Activated T-helper 1 cell treated with anti-CD3 and anti-CD28 coated beads, Interleukin-12 subunit alpha, Interleukin-12 subunit beta, Interleukin-2, Interleukin-4 antibody, amounts not matched to agents 30 ng/mL and 10 ng/mL and 1 ng/mL, durations not matched to agents 14 hours and 24 hours and 36 hours (primary cell): ENCODE results near the gene DZIP3. TPM values are rescaled to one million over a fixed set of nuclear protein-coding genes. Genes with fewer than 3 reads are reported as not detected.

ENCODE experiments used
- DNase-seq: peaks from one replicate; pipeline ENCODE4 v3.0.0; 2021; ENCODE audit warnings: low spot score
- H3K27ac Mint-ChIP-seq: one replicate; pipeline ENCODE4 v1.8.0; 2021; ENCODE audit warnings: mild to moderate bottlenecking, mixed read lengths
- H3K27me3 Mint-ChIP-seq: one replicate; pipeline ENCODE4 v1.8.0; 2022; ENCODE audit warnings: mild to moderate bottlenecking, moderate library complexity, mixed read lengths; ENCODE audit not compliant: insufficient read depth
- H3K36me3 Mint-ChIP-seq: one replicate; pipeline ENCODE4 v1.8.0; 2021; ENCODE audit warnings: low read depth, mixed read lengths
- H3K4me1 Mint-ChIP-seq: one replicate; pipeline ENCODE4 v1.8.0; 2021; ENCODE audit warnings: low read depth, mixed read lengths
- H3K4me3 Mint-ChIP-seq: one replicate; pipeline ENCODE4 v1.8.0; 2021; ENCODE audit warnings: mild to moderate bottlenecking, moderate library complexity, mixed read lengths
- H3K9me3 Mint-ChIP-seq: one replicate; pipeline ENCODE4 v1.8.0; 2021; ENCODE audit warnings: mixed read lengths
- intact Hi-C: fragments of 100-400 bp; cut with micrococcal nuclease; formaldehyde crosslinking; loops from one replicate; pipeline ENCODE4 v1.15.1; 2024
- total RNA-seq: library from RNA; stranded (reverse); gene quantifications from 2 replicates; pipeline ENCODE4 v1.2.3, GENCODE V29; 2022

Gene DZIP3
- total RNA-seq, 1 donor from 2014 or later: 5.2 TPM

DNA sequence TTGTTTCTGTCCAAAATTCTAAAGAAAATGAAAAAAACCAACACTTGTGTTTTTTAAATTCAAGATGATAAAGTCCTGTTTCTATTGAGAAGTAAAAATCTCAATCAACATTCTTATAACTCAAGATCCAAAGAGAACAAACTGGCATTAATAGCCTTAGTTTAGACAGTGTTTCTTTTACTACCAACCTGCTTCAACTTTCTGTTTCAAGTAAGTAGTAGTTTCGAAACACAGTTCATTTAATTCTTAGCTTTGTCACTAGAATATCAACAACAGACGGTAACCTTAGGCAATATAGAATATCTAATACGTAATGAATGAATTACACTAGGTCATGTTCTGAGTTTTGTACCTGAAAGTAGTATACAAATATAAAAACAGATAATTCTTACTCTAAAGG is 24.0 kb upstream of the DZIP3 start:
- no peaks in the 10 kb centered on the region for H3K9me3 Mint-ChIP-seq
- H3K36me3 Mint-ChIP-seq: peaks cover 44% of the 10 kb centered on the region
- no peak overlapping the region for H3K4me3 Mint-ChIP-seq
- H3K27me3 Mint-ChIP-seq: no peaks in the 10 kb centered on the region
- peaks cover 20% of the 10 kb centered on the region for H3K4me1 Mint-ChIP-seq
- no peak for DNase-seq
- intact Hi-C loops: loop anchor here (2.0 kb wide), 1 partner anchor 19 kb away; no protein-coding TSS in a partner anchor
- no peak overlapping the region for H3K27ac Mint-ChIP-seq

GRCh38 chr3:108566599-108566998 is 22.9 kb upstream of the DZIP3 start:
- no peak for DNase-seq
- H3K9me3 Mint-ChIP-seq: no peaks in the 10 kb centered on the region
- peaks cover 40% of the 10 kb centered on the region for H3K36me3 Mint-ChIP-seq
- H3K4me1 Mint-ChIP-seq: peaks cover 20% of the 10 kb centered on the region
- no peak overlapping the region for H3K27ac Mint-ChIP-seq
- intact Hi-C loops: no loop called here
- no peaks in the 10 kb centered on the region for H3K27me3 Mint-ChIP-seq
- no peak overlapping the region for H3K4me3 Mint-ChIP-seq

GRCh38 chr3:108569336-108569735 is 20.2 kb upstream of the DZIP3 start:
- no peaks in the 10 kb centered on the region for H3K27me3 Mint-ChIP-seq
- H3K4me3 Mint-ChIP-seq: no peak overlapping the region
- no peaks in the 10 kb centered on the region for H3K9me3 Mint-ChIP-seq
- no peak for DNase-seq
- no peak overlapping the region for H3K27ac Mint-ChIP-seq
- peaks cover 41% of the 10 kb centered on the region for H3K36me3 Mint-ChIP-seq
- H3K4me1 Mint-ChIP-seq: peaks cover 20% of the 10 kb centered on the region
- intact Hi-C loops: loop anchor here (2.0 kb wide), 1 partner anchor 15 kb away; no protein-coding TSS in a partner anchor

- H3K36me3 Mint-ChIP-seq: peaks cover 36% of the 10 kb centered on the region
- intact Hi-C loops: no loop called here
- H3K4me1 Mint-ChIP-seq: peaks cover 13% of the 10 kb centered on the region
- DNase-seq: no peak
- no peak overlapping the region for H3K4me3 Mint-ChIP-seq
- no peaks in the 10 kb centered on the region for H3K9me3 Mint-ChIP-seq
- no peaks in the 10 kb centered on the region for H3K27me3 Mint-ChIP-seq
- no peak overlapping the region for H3K27ac Mint-ChIP-seq
These were observed 11.5 kb upstream of the DZIP3 start for GRCh38 chr3:108578064-108578463.

- Mint-ChIP-seq H3K27me3 (no peaks in the 10 kb centered on the region), H3K9me3 (no peaks in the 10 kb centered on the region), H3K4me1 (peaks cover 66% of the 10 kb centered on the region), H3K36me3 (peaks cover 15% of the 10 kb centered on the region), H3K4me3 (peak overlapping the region; percentile 94), H3K27ac (peak overlapping the region; percentile 95)
- intact Hi-C loops: loop anchor here (2.0 to 10.0 kb wide), 11 partner anchors 16 to 1216 kb away; partner anchors contain the start of genes BBX, CD47, HHLA2 and IFT57
- DNase-seq: no peak
These were observed 921 bp upstream of the DZIP3 start for GRCh38 chr3:108588601-108589000.

DNA sequence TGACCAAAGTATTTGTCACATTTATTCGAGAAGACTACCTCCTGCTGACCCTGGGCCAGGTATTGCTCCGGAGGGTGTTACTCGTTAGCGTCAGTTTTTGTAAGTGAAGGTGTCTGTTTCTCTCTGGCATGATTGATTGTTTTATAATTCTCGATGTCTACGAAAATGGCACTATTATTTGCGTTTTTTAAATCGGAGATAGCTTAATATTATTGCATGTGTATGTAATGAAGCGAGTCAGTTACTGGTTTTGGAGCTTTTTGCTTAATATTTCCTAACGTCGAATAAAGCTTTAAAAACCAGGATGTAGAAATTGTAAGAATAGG is 439 bp downstream of the DZIP3 start:
- Mint-ChIP-seq H3K36me3 (peaks cover 15% of the 10 kb centered on the region), H3K4me3 (peak overlapping the region; percentile 94), H3K27me3 (no peaks in the 10 kb centered on the region), H3K4me1 (peaks cover 60% of the 10 kb centered on the region), H3K9me3 (no peaks in the 10 kb centered on the region), H3K27ac (peak overlapping the region; percentile 95)
- intact Hi-C loops: loop anchor here (1.0 to 10.0 kb wide), 14 partner anchors 9 to 1215 kb away; partner anchors contain the start of genes BBX, CD47, HHLA2 and IFT57
- DNase-seq: no peak

- intact Hi-C loops: no loop called here
- Mint-ChIP-seq H3K36me3 (peaks cover 11% of the 10 kb centered on the region), H3K4me3 (peak overlapping the region; percentile 94), H3K4me1 (peaks cover 55% of the 10 kb centered on the region), H3K27me3 (no peaks in the 10 kb centered on the region), H3K27ac (peak overlapping the region; percentile 95), H3K9me3 (no peaks in the 10 kb centered on the region)
- no peak for DNase-seq
These were observed 938 bp downstream of the DZIP3 start for GRCh38 chr3:108590460-108590859.

DNA sequence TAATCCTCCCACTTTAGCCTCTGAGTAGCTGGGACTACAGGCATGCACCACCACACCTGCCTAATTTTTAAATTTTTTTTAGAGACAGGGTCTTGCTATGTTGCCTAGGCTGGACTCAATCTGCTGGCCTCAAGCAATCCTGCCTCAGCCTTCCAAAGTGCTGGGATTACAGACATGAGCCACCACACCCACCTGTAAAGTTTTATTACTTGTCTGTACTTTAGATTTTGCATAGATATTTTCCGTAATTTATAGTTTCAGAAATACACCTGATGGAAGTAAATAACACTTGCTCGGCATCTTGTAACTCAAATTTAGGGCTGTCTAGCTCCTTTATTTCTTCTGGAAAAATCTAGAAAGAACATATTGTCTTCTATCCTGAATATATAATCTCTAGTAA is 5.8 kb downstream of the DZIP3 start:
- no peak for DNase-seq
- intact Hi-C loops: no loop called here
- no peak overlapping the region for H3K27ac Mint-ChIP-seq
- H3K27me3 Mint-ChIP-seq: no peaks in the 10 kb centered on the region
- H3K36me3 Mint-ChIP-seq: peaks cover 3% of the 10 kb centered on the region
- H3K4me3 Mint-ChIP-seq: no peak overlapping the region
- H3K9me3 Mint-ChIP-seq: no peaks in the 10 kb centered on the region
- H3K4me1 Mint-ChIP-seq: peaks cover 29% of the 10 kb centered on the region

DNA sequence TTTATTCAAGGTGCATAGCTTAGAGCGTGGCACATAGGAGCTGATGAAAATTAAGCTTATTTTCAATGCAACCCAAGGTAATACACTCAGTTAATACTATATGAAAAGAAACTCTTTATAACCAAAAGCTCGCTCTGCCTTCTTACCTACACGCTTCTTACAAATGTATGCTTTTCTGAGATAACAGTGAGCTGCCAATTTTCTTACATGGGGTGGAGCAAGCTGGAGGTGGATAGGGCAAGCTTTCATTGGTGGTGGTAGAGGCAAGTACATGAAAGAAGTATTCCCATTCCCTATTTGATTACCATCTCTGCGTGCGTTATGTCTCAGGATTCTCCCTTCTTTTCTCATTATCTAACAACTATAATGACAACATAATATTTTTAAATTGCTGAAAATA is 8.9 kb downstream of the DZIP3 start:
- DNase-seq: no peak
- Mint-ChIP-seq H3K27ac (no peak overlapping the region), H3K4me1 (peaks cover 30% of the 10 kb centered on the region), H3K4me3 (no peak overlapping the region), H3K27me3 (no peaks in the 10 kb centered on the region), H3K9me3 (peaks cover 5% of the 10 kb centered on the region), H3K36me3 (peaks cover 3% of the 10 kb centered on the region)
- intact Hi-C loops: no loop called here

- Mint-ChIP-seq H3K36me3 (peaks cover 3% of the 10 kb centered on the region), H3K4me1 (peaks cover 44% of the 10 kb centered on the region), H3K9me3 (peaks cover 5% of the 10 kb centered on the region), H3K4me3 (no peak overlapping the region), H3K27ac (no peak overlapping the region), H3K27me3 (no peaks in the 10 kb centered on the region)
- no peak for DNase-seq
- intact Hi-C loops: loop anchor here (1.0 kb wide), 1 partner anchor 11 kb away; the partner anchor contains the start of genes CIP2A and DZIP3
These were observed 10.3 kb downstream of the DZIP3 start for GRCh38 chr3:108599677-108600409.

DNA sequence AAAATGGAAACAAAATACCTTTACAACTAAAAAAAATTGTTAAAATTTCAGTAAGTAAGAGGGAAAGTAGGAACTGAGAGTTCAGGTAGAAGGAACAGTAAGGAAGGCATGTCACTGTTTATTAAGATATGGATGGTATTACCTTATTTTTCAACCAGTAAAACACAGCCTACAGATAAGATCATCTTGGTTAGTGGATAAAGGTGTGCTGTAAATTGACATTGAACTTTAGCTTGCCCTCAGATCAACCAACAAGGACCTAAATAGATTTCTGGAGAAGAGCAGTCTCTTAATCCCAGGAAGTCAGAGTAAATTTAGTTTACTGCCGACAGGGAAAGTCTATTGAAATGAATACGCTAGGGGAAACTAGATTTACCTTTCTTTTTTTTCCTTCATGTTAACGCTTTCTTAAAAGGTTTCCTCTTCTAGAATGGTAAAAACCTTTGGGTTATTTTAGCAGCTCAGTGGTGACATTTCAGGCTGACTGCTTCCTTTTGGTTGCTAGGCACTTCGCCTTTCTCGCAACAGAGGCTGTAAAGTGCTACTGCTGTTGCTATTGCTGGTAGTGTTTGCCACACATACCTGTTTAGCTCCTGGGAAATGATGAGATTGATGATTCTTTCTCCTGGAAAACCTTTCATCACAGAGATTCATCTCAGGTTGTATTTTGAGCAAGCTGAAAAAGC is 12.9 kb downstream of the DZIP3 start:
- Mint-ChIP-seq H3K36me3 (peaks cover 3% of the 10 kb centered on the region), H3K4me1 (peaks cover 52% of the 10 kb centered on the region), H3K27me3 (no peaks in the 10 kb centered on the region), H3K9me3 (peaks cover 5% of the 10 kb centered on the region), H3K4me3 (peak overlapping the region; percentile 45), H3K27ac (peak overlapping the region; percentile 80)
- intact Hi-C loops: no loop called here
- DNase-seq: no peak

- Mint-ChIP-seq H3K9me3 (peaks cover 5% of the 10 kb centered on the region), H3K27ac (peak overlapping the region; percentile 80), H3K36me3 (peaks cover 7% of the 10 kb centered on the region), H3K4me1 (peaks cover 52% of the 10 kb centered on the region), H3K27me3 (no peaks in the 10 kb centered on the region), H3K4me3 (peak overlapping the region; percentile 45)
- no peak for DNase-seq
- intact Hi-C loops: no loop called here
These were observed 13.4 kb downstream of the DZIP3 start for GRCh38 chr3:108602935-108603294.

GRCh38 chr3:108603691-108604090 is 14.2 kb downstream of the DZIP3 start:
- intact Hi-C loops: no loop called here
- Mint-ChIP-seq H3K4me3 (peak overlapping the region; percentile 13), H3K4me1 (peaks cover 52% of the 10 kb centered on the region), H3K27me3 (no peaks in the 10 kb centered on the region), H3K9me3 (peaks cover 5% of the 10 kb centered on the region), H3K27ac (peak overlapping the region; percentile 59), H3K36me3 (peaks cover 8% of the 10 kb centered on the region)
- DNase-seq: no peak
